IMR-90 (cell line): ENCODE data around the gene MICU1. TPM values are rescaled to one million over a fixed set of nuclear protein-coding genes. Genes with fewer than 3 reads are reported as not detected.

Source experiments
- ATAC-seq: fragments of 200-7000 bp; cut with Tn5 transposase; 2 replicates; pipeline ENCODE4 v1.9.1; 2020; ENCODE audit warnings: low read depth, mild to moderate bottlenecking, moderate library complexity
- BruUV-seq: library from RNA; stranded (reverse); fragments of 400-500 nt; replicated peaks from 2 replicates; lab custom pipeline; 2021; lab: Mats Ljungman, UMichigan
- CTCF ChIA-PET: fragments of 300-600 bp; formaldehyde crosslinking; extraction: SDS; loops from one replicate; lab custom pipeline; 2021; ENCODE audit warnings: antibody characterized with exemption; lab: Yijun Ruan, JAX
- POLR2A ChIA-PET: fragments of 300-600 bp; sonication (Branson Sonifier 250); formaldehyde crosslinking; loops from one replicate; lab custom pipeline; 2022; ENCODE audit warnings: antibody characterized with exemption; ENCODE audit not compliant: unreplicated experiment; lab: Charles Lee
- DNase-seq: peaks from one replicate; pipeline ENCODE4 v3.0.0; 2013
- H2AFZ ChIP-seq: replicated peaks from 2 replicates; pipeline ENCODE3; 2013; ENCODE audit warnings: low read length, mild to moderate bottlenecking; ENCODE audit not compliant: poor library complexity
- H2AK5ac ChIP-seq: 2 replicates; pipeline ENCODE4 v1.6.1; 2013; ENCODE audit warnings: low read depth, low read length, inconsistent platforms
- H2AK9ac ChIP-seq: replicated peaks from 2 replicates; pipeline ENCODE3; 2013; ENCODE audit warnings: mild to moderate bottlenecking, low read depth, low read length, moderate library complexity; ENCODE audit not compliant: poor library complexity
- H2BK120ac ChIP-seq: 2 replicates; pipeline ENCODE4 v1.6.1; 2013; ENCODE audit warnings: low read depth, low read length, inconsistent platforms
- H2BK15ac ChIP-seq: 3 replicates; pipeline ENCODE4 v1.6.1; 2013; ENCODE audit warnings: low read depth, low read length, inconsistent platforms
- H2BK20ac ChIP-seq: 2 replicates; pipeline ENCODE4 v1.6.1; 2013; ENCODE audit warnings: low read depth, mild to moderate bottlenecking, inconsistent platforms, low read length, moderate library complexity
- H2BK5ac ChIP-seq: 2 replicates; pipeline ENCODE4 v1.6.1; 2013; ENCODE audit warnings: mild to moderate bottlenecking, low read depth, low read length, inconsistent platforms; ENCODE audit not compliant: poor library complexity, severe bottlenecking
- H3K14ac ChIP-seq: replicated peaks from 2 replicates; pipeline ENCODE4 v1.6.1; 2013; ENCODE audit warnings: low read depth, low read length, inconsistent platforms
- H3K18ac ChIP-seq: 2 replicates; pipeline ENCODE4 v1.6.1; 2013; ENCODE audit warnings: low read depth, low read length, control low read depth
- H3K23ac ChIP-seq: 2 replicates; pipeline ENCODE4 v1.6.1; 2013; ENCODE audit warnings: low read depth, low read length, inconsistent platforms
- H3K27ac ChIP-seq: 2 replicates; pipeline ENCODE4 v1.5.1; 2013; ENCODE audit warnings: mild to moderate bottlenecking, control low read depth, low read length; ENCODE audit not compliant: insufficient read depth
- H3K27me3 ChIP-seq: 2 replicates; pipeline ENCODE4 v1.6.1; 2013; ENCODE audit warnings: low read length; ENCODE audit not compliant: control insufficient read depth, insufficient read depth
- H3K36me3 ChIP-seq: 2 replicates; pipeline ENCODE4 v1.6.1; 2013; ENCODE audit warnings: low read length, mixed read lengths; ENCODE audit not compliant: control insufficient read depth, insufficient read depth
- H3K4ac ChIP-seq: 2 replicates; pipeline ENCODE4 v1.6.1; 2013; ENCODE audit warnings: low read depth, low read length, inconsistent platforms
- H3K4me1 ChIP-seq: 2 replicates; pipeline ENCODE4 v1.6.1; 2013; ENCODE audit warnings: low read length, mixed read lengths; ENCODE audit not compliant: control insufficient read depth, insufficient read depth
- H3K4me2 ChIP-seq: 2 replicates; pipeline ENCODE4 v1.6.1; 2013; ENCODE audit warnings: low read depth, mild to moderate bottlenecking, control low read depth, low read length, moderate library complexity
- H3K4me3 ChIP-seq: 2 replicates; pipeline ENCODE4 v1.5.1; 2013; ENCODE audit warnings: low read depth, mild to moderate bottlenecking, control low read depth, low read length, moderate library complexity; ENCODE audit not compliant: insufficient read depth
- H3K56ac ChIP-seq: 2 replicates; pipeline ENCODE4 v1.6.1; 2013; ENCODE audit warnings: low read length, inconsistent platforms; ENCODE audit not compliant: insufficient read depth; ENCODE audit errors: extremely low read depth
- H3K79me1 ChIP-seq, 2 experiments: 2 replicates each; pipeline ENCODE4 v1.6.1; 2013; ENCODE audit warnings: low read length in 2 of 2, inconsistent platforms in 1 of 2, low read depth in 1 of 2
- H3K9ac ChIP-seq: 2 replicates; pipeline ENCODE4 v1.6.1; 2013; ENCODE audit warnings: low read depth, low read length, control low read depth
- H3K9me1 ChIP-seq: 2 replicates; pipeline ENCODE4 v1.6.1; 2013; ENCODE audit warnings: low read length, inconsistent platforms; ENCODE audit not compliant: insufficient read depth
- H3K9me3 ChIP-seq: 2 replicates; pipeline ENCODE4 v1.6.1; 2013; ENCODE audit warnings: low read length; ENCODE audit not compliant: control insufficient read depth, insufficient read depth
- H4K20me1 ChIP-seq: 2 replicates; pipeline ENCODE4 v1.6.1; 2013; ENCODE audit warnings: low read length, inconsistent platforms; ENCODE audit not compliant: insufficient read depth
- H4K5ac ChIP-seq: 2 replicates; pipeline ENCODE4 v1.6.1; 2013; ENCODE audit warnings: mild to moderate bottlenecking, low read depth, low read length, control low read depth
- H4K8ac ChIP-seq, 2 experiments: 2 replicates each; pipeline ENCODE4 v1.6.1; 2013; ENCODE audit warnings: low read depth in 2 of 2, low read length in 2 of 2, control low read depth in 1 of 2, inconsistent platforms in 1 of 2
- H4K91ac ChIP-seq: 2 replicates; pipeline ENCODE4 v1.6.1; 2013; ENCODE audit warnings: low read depth, low read length, inconsistent platforms; ENCODE audit not compliant: insufficient read depth
- CHD1 ChIP-seq: IDR thresholded peaks from 2 replicates; pipeline ENCODE4 v1.6.1; 2012; ENCODE audit warnings: low read depth, low read length, improper control_type of control experiment
- NFE2L2 ChIP-seq: fragments of 150-350 bp; IDR thresholded peaks from 2 replicates; pipeline ENCODE4 v1.6.1; 2016; ENCODE audit warnings: low read depth, mild to moderate bottlenecking, low read length
- POLR2A ChIP-seq: IDR thresholded peaks from 2 replicates; pipeline ENCODE4 v1.6.1; 2012; ENCODE audit warnings: mild to moderate bottlenecking, low read depth, low read length
- RAD21 ChIP-seq: IDR thresholded peaks from 2 replicates; pipeline ENCODE4 v1.6.1; 2012; ENCODE audit warnings: low read length, improper control_type of control experiment
- WGBS, 2 experiments: methylation state at CpG; one replicate each; pipeline versions ENCODE4 v1.1.5 to v1.1.7; 2013; ENCODE audit warnings: missing lambda C conversion rate in 2 of 2; ENCODE audit not compliant: insufficient read length in 1 of 2; ENCODE audit errors: extremely low coverage in 2 of 2; 5-methylcytosine and 5-hydroxymethylcytosine counted together
- dilution Hi-C: fragments of 300-500 bp; cut with HindIII; formaldehyde crosslinking; loops from one replicate; pipeline ENCODE4 v1.14.3; 2018; ENCODE audit warnings: low sequenced_read_pairs; ENCODE audit not compliant: unreplicated experiment
- in situ Hi-C: fragments of 300-500 bp; cut with MboI; formaldehyde crosslinking; loops from 3 replicates; pipeline ENCODE4 v1.14.3; 2019; ENCODE audit warnings: low sequenced_read_pairs, inconsistent platforms, mixed read lengths
- intact Hi-C: fragments of 100-400 bp; cut with micrococcal nuclease; formaldehyde crosslinking; loops from 2 replicates; pipeline ENCODE4 v1.10.0; 2022
- polyA plus RNA-seq, 3 experiments: library from polyadenylated mRNA; depleted of rRNA; stranded (reverse); fragments of >200 nt; gene quantifications; 2 replicates each; pipeline ENCODE4 v1.2.3, GENCODE V29; 2012; ENCODE audit warnings: low replicate concordance in 1 of 3
- total RNA-seq: library from RNA; depleted of rRNA; stranded (reverse); fragments of >200 nt; gene quantifications from 2 replicates; pipeline ENCODE4 v1.2.3, GENCODE V29; 2012

Gene MICU1
- total and polyA plus RNA-seq, 2 of the 4 experiments (the other 2 are of a cell fraction) = 43.6 to 44.7 TPM

- no peaks in the 10 kb centered on the region; the same call in 1 of the 2 replicates for H3K36me3 ChIP-seq
- no peak overlapping the region for H2AK9ac ChIP-seq
- no peak overlapping the region for H3K27ac ChIP-seq
- H3K4me3 ChIP-seq = no peak overlapping the region
- H2BK15ac ChIP-seq = no peak overlapping the region
- no peak overlapping the region for H3K18ac ChIP-seq
- CTCF ChIA-PET = no interaction called here
- no peak overlapping the region for H3K4ac ChIP-seq
- no peak for ATAC-seq
- no peak for DNase-seq
- POLR2A ChIA-PET = no interaction called here
- H3K23ac ChIP-seq = no peak overlapping the region
- H2AK5ac ChIP-seq = no peak overlapping the region
- H3K14ac ChIP-seq = no peak overlapping the region
- peaks cover 3% of the 10 kb centered on the region for H3K4me1 ChIP-seq
- peaks cover 0 to 5% of the 10 kb centered on the region in 2 experiments; a peak in 3 of 4 replicates for H3K79me1 ChIP-seq
- peaks cover 2% of the 10 kb centered on the region; the same call in 1 of the 2 replicates for H3K9me3 ChIP-seq
- no peaks in the 10 kb centered on the region for H4K20me1 ChIP-seq
- no peak overlapping the region for H2BK20ac ChIP-seq
- H3K9me1 ChIP-seq = peaks cover 4% of the 10 kb centered on the region; the same call in 1 of the 2 replicates
- dilution Hi-C loops (no loop called here), in situ Hi-C loops (no loop called here), intact Hi-C loops (no loop called here)
- H3K4me2 ChIP-seq = no peak overlapping the region
- H2BK120ac ChIP-seq = no peak overlapping the region
- H2BK5ac ChIP-seq = no peak overlapping the region
- no peaks in the 10 kb centered on the region for H3K27me3 ChIP-seq
- no peak overlapping the region for H4K8ac ChIP-seq
- no peak overlapping the region for H3K9ac ChIP-seq
- H2AFZ ChIP-seq = no peak overlapping the region
- no peak overlapping the region for H3K56ac ChIP-seq
- BruUV-seq = no TSS peak
- no peak overlapping the region for H4K91ac ChIP-seq
- no peak for TF ChIP-seq RAD21
- no peak for TF ChIP-seq CHD1
- TF ChIP-seq NFE2L2 = no peak
- no peak for TF ChIP-seq POLR2A
- H4K5ac ChIP-seq = no peak overlapping the region
- no CpG with 5 or more reads among the region's 6 CpGs for WGBS, 2 experiments
These were observed 120.4 kb downstream of the MICU1 start for GRCh38 chr10:72505435-72505834.
